Measurements from ENCODE around the gene GAPVD1. TPM values are rescaled to one million over a fixed set of nuclear protein-coding genes. Genes with fewer than 3 reads are reported as not detected.

Gene GAPVD1
- total and polyA plus RNA-seq, 4 donors, result 10.6 to 138 (median 35.2) TPM

DNA sequence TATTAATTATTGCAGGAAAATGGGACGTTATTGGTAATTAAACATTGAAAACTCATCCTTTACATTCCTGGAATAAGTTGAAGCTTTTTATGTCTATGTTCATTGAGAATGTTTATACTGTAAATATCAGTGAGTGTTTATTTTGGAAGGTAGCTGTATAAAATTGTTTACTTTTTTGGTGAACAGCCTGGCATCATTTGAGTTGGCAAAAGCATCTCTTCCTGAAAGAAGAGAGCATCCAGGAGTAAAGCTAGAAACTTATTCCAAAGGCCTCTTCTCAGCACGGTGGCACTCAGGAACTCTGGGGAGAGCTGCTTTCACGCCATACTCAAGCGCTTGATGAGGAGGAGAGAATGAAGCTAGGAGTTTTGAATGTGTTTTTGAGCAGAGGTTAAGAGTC, 79.9 kb downstream of the GAPVD1 start:
- ATAC-seq (ENCODE audit: insufficient read depth, low FRiP score) (no peak), DNase-seq (no peak)
- Histone ChIP-seq H3K4me3 (no peak overlapping the region), H3K9me3 (ENCODE audit: control insufficient read depth in 4 of 4, insufficient read depth in 3 of 4, low read length in 3 of 4) (no peaks in the 10 kb centered on the region), H3K27ac (ENCODE audit: low read depth in 1 of 2, low read length in 1 of 2) (no peak overlapping the region), H3K36me3 (ENCODE audit: control insufficient read depth in 4 of 4, insufficient read depth in 4 of 4, low read length in 4 of 4) (peaks cover 13 to 42% (median 22%) of the 10 kb centered on the region in 4 donors), H3K27me3 (ENCODE audit: control insufficient read depth in 3 of 3, insufficient read depth in 3 of 3, low read length in 2 of 3) (no peaks in the 10 kb centered on the region), H3K9ac (ENCODE audit: insufficient read depth in 1 of 2, low read length in 2 of 2) (no peak overlapping the region), H3K4me1 (ENCODE audit: control insufficient read depth in 5 of 5, insufficient read depth in 5 of 5, low read length in 5 of 5) (peaks cover 0 to 2% (median 0%) of the 10 kb centered on the region in 5 donors)
- TF ChIP-seq, protein P1, sequence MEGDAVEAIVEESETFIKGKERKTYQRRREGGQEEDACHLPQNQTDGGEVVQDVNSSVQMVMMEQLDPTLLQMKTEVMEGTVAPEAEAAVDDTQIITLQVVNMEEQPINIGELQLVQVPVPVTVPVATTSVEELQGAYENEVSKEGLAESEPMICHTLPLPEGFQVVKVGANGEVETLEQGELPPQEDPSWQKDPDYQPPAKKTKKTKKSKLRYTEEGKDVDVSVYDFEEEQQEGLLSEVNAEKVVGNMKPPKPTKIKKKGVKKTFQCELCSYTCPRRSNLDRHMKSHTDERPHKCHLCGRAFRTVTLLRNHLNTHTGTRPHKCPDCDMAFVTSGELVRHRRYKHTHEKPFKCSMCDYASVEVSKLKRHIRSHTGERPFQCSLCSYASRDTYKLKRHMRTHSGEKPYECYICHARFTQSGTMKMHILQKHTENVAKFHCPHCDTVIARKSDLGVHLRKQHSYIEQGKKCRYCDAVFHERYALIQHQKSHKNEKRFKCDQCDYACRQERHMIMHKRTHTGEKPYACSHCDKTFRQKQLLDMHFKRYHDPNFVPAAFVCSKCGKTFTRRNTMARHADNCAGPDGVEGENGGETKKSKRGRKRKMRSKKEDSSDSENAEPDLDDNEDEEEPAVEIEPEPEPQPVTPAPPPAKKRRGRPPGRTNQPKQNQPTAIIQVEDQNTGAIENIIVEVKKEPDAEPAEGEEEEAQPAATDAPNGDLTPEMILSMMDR (IDR thresholded peaks at IDR 0.05; ENCODE audit: control extremely low read depth, extremely low read depth), result no peak
- WGBS, 2 donors, result 50 to 81% methylated on average over 4 of the region's 4 CpGs

DNA sequence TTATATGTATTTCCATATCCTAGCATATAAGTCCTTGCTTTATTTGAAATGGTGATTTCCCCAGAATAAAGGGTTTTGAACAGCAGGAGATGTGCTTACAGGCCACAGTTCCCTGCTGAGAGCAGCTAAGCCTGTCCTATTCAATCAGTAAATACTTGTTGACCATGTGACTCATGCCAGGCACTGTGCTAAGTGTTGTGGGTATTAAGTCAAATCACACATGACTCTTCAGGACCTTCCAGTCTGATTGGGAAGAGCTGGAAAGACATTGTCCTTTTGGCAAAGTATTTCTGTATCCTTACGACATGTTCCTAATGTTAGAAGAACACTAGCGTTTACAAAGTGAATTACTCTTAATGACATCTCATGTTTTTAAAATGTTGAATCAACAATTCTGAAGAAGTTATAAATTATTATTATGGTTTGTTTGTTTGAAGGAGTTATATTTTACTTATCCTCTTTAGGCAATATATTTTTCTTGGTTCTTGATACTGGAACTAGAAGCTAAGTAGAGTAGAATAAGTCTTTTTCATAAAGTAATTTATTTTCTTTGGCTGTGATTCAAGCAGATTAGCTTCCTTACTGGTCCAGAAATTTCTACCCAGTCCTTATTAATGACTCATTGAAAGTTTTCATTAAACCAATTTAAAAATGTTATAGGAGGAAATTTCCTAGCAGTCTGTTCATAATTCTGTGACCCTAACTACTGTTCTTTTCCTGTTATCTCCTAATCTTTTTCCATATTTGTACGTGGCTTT, 82.1 kb downstream of the GAPVD1 start:
- H3K9ac ChIP-seq (ENCODE audit: insufficient read depth in 1 of 2, low read length in 2 of 2), result no peak overlapping the region
- no peaks in the 10 kb centered on the region for H3K9me3 ChIP-seq (ENCODE audit: control insufficient read depth in 4 of 4, insufficient read depth in 3 of 4, low read length in 3 of 4)
- WGBS, 2 donors, result 67 to 81% methylated on average over 3 of the region's 3 CpGs
- DNase-seq (no peak), ATAC-seq (ENCODE audit: insufficient read depth, low FRiP score) (peak; percentile 53)
- TF ChIP-seq, protein P1 (IDR thresholded peaks at IDR 0.05; ENCODE audit: control extremely low read depth, extremely low read depth), result no peak
- peaks cover 0 to 2% (median 0%) of the 10 kb centered on the region in 5 donors for H3K4me1 ChIP-seq (ENCODE audit: control insufficient read depth in 5 of 5, insufficient read depth in 5 of 5, low read length in 5 of 5)
- no peaks in the 10 kb centered on the region for H3K27me3 ChIP-seq (ENCODE audit: control insufficient read depth in 3 of 3, insufficient read depth in 3 of 3, low read length in 2 of 3)
- no peak overlapping the region for H3K27ac ChIP-seq (ENCODE audit: low read depth in 1 of 2, low read length in 1 of 2)
- H3K4me3 ChIP-seq, result no peak overlapping the region
- H3K36me3 ChIP-seq (ENCODE audit: control insufficient read depth in 4 of 4, insufficient read depth in 4 of 4, low read length in 4 of 4), result peaks cover 15 to 49% (median 25%) of the 10 kb centered on the region in 4 donors

DNA sequence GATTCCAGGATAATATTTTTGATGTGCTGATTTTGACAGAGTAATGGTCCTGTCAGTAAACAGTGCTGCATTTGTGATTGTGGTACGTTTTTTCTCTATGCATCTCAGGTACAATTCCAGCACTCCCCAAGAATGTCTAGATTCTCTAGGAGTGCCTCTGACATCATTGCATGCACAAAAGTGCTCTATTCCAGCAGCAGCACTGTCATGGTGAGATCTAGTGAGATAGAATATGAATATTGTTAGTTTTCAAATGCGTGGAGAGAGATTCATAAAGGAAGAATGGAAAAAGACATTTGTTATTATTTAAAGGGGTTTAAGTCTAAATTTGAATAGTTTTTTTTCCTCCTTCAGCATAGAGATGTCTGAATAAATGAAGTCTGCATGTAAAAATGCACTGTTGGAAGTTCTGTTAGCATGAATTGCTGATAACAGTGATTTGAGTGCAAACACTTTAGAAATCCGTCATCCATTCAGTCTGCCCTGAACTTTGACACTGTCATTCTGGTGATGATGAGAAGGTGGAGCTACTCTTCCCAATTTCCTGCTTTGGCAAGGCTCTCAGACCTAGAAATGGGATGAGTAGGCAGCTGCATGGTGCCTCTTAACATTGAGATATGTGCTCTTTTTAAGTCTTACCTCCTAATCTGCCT, 84.6 kb downstream of the GAPVD1 start:
- Histone ChIP-seq H3K36me3 (ENCODE audit: control insufficient read depth in 4 of 4, insufficient read depth in 4 of 4, low read length in 4 of 4) (peaks cover 22 to 54% (median 39%) of the 10 kb centered on the region in 4 donors), H3K9ac (ENCODE audit: insufficient read depth in 1 of 2, low read length in 2 of 2) (no peak overlapping the region), H3K4me3 (no peak overlapping the region), H3K9me3 (ENCODE audit: control insufficient read depth in 4 of 4, insufficient read depth in 3 of 4, low read length in 3 of 4) (no peaks in the 10 kb centered on the region), H3K27me3 (ENCODE audit: control insufficient read depth in 3 of 3, insufficient read depth in 3 of 3, low read length in 2 of 3) (no peaks in the 10 kb centered on the region), H3K27ac (ENCODE audit: low read depth in 1 of 2, low read length in 1 of 2) (no peak overlapping the region), H3K4me1 (ENCODE audit: control insufficient read depth in 5 of 5, insufficient read depth in 5 of 5, low read length in 5 of 5) (peaks cover 0 to 2% (median 0%) of the 10 kb centered on the region in 5 donors)
- DNase-seq (no peak), ATAC-seq (ENCODE audit: insufficient read depth, low FRiP score) (no peak)
- 89 to 91% methylated on average over 3 of the region's 3 CpGs for WGBS, 2 donors
- TF ChIP-seq, protein P1 (IDR thresholded peaks at IDR 0.05; ENCODE audit: control extremely low read depth, extremely low read depth), result no peak
